Measurements from ENCODE around the gene PCLO.

PCLO gene

GRCh38 chr7:82839063-82839462, 323.6 kb downstream of the PCLO start:
- DNase-seq (ENCODE audit: low spot score) = no peak

DNA sequence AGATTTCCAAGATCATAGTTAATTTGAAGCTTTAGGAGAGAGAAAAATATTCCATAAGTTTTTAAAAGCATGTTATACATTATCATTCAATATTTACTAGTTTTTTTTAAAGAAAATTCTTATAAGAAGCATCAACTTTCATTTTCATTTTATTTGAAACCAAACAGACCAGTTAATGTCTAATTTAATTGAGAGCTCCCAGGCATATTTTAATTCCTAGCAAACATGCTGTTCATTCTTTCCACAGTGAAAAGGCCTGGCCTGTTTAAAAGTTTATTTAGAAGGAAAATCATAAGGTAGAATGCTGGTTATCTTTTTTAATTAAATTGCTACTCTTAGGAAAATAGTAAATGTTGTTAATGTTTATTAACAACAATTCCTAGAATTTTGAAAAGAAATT, 324.4 kb downstream of the PCLO start:
- DNase-seq (ENCODE audit: low spot score) = no peak

- DNase-seq (ENCODE audit: low spot score) = no peak
These were observed 339.6 kb downstream of the PCLO start for GRCh38 chr7:82823073-82823472.

DNA sequence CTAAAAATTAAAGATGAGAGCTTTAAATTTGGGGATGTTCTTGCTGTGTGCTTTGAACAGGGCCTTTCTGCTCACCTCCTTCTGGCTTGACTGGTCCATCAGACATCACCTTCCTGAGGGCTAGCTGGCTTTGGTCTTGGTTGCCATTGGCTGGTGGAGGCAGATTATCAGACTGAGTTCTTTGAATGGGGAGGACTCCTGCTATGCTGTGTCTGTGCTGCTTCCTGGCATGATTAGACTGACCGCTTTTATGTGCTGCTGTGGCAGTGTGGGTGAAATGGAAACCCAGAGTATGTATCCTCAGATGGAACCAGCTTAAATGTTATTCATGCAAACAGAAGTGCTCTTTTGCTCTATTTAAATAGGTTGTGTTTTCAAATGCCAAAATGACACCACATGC, 341.6 kb downstream of the PCLO start:
- DNase-seq (ENCODE audit: low spot score) = peak; percentile 23

DNA sequence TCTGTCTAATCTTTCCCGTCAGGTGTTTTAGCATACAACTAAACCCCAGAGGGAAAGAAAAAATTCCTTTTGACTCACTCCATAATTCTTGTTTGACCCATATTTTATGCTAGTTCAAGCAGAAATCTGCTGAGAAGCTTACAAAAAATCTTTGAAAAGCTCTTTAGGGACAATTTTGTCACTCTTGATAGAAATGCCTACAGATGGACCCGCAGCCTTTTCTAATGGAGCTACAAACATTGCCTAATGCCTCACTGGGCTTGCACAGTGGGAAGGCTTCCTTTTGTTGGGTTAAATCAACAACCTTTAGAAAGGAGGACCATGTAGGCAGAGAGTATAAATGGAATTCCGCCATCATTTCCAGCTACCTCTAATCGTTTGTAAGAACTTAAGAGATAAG, 344.5 kb downstream of the PCLO start:
- DNase-seq (ENCODE audit: low spot score) = peak; percentile 30

GRCh38 chr7:82816272-82816671, 346.4 kb downstream of the PCLO start:
- DNase-seq (ENCODE audit: low spot score) = peak; percentile 41

DNA sequence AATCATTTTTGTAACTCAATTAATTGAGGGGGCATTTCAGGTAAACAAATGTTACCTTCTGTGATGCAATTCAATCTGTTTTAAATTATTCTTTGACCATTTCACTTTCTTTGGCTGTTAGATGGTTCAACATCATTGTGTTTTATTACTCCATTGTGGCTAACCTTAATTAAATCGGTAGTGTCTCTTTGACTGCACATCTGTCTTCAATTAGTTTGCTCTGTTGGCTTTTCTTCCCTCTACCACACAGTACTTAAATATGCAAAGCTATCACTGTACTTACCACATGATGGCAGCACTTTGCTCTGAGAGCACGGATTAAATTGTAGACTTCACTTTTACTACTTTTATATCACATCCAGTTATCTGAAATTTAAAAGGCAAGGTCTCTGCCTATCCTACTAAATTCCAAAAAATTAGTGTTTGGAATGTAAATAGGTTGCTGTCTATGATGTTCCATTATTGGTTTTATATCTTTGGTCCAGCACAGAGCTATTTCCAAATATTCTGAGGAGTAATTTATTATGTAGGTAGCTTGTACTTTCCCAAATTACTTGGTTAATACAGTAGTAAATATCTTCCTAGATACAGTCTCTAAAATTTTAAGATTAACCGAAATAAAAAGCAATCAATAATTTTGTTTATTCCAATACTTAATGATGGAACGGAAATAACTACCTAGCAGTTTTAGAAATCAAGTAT, 352.0 kb downstream of the PCLO start:
- DNase-seq (ENCODE audit: low spot score) = peak; percentile 58

DNA sequence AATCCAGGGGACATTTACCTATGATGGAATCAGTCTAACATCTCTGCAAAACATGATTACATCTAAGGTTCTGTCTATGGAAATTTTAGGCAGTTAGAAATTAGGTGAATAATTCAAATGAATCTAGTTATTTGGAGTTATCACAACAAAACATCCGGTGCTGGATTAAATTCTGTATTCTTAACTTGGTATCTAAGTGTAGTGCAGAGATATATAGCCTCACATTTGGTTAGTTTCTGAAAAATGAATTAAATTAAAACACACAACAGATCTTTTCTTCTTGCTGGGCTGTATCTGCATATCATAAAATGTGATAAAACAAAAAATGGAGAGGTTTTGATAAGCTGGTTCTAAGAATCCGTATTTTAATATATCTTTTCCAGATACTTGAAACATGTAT, 354.1 kb downstream of the PCLO start:
- no peak for DNase-seq (ENCODE audit: low spot score)

- no peak for DNase-seq (ENCODE audit: low spot score)
These were observed 357.1 kb downstream of the PCLO start for GRCh38 chr7:82805527-82805960.

DNA sequence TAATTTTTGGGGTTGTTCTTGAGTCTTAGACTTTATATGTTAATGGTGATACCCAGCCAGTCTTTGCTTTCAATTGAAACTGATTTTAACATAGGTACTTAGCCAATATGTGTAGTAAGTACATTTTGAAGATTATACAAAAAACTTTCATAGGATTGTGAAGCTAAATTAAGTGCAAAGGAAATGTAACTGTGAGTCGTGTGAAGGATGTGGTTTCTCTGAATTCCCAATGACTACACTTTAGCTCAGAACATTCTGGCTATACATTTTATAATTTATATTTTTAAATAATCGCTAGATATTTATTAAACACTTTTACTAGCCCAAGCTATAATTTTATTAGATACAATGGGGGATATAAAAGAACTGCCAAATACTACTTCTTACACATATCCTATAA, 359.3 kb downstream of the PCLO start:
- no peak for DNase-seq (ENCODE audit: low spot score)

DNA sequence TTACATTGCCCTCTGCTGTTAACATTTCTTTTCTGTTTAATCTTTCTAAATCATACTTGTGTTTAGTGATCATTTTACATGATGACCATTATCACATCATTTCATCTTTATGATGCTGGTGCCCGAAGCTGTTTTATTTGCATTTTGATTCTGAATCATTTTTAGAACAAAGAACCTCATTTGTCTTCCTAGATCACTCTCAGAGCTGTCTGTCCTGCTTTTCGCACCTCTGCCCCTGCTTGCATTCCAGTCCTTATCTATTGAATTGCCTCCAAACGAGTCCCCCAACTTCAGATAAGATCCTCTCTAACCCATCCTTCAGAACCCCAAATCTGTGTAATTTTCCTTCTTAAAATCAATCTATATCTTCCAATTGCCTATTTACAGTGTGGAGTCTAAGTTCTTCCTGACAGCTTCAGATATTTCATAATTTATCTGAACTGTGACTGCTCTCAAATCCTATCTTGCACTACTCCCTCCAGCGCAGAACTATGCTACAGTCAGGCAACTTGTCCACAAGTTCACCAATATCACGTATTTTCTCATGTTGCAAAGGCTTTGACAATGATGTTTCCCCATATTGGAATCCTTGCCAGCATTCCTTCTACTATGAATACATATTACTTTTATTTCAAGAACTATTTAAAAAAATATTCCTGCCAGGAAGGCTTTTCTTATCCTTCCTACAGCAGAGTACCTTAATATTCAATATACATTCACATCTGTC, 372.6 kb downstream of the PCLO start:
- DNase-seq (ENCODE audit: low spot score) = no peak

DNA sequence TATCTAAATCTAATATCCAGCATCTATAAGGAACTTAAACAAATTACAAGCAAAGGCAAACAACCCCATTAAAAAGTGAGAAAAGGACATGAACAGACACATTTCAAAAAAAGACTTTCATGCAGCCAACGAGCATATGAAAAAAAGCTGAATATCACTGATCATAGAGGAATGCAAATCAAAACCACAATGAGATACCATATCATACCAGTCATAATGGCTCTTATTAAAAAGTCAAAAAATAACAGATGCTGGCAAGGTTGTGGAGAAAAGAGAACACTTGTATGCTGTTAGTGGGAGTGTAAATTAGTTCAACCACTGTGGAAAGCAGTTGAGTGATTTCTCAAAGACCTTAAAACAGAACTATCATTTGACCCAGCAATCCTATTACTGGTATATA, 384.7 kb downstream of the PCLO start:
- DNase-seq (ENCODE audit: low spot score) = no peak

- DNase-seq (ENCODE audit: low spot score) = no peak
These were observed 399.8 kb downstream of the PCLO start for GRCh38 chr7:82762880-82763279.

- no peak for DNase-seq (ENCODE audit: low spot score)
These were observed 401.9 kb downstream of the PCLO start for GRCh38 chr7:82760831-82761230.

DNA sequence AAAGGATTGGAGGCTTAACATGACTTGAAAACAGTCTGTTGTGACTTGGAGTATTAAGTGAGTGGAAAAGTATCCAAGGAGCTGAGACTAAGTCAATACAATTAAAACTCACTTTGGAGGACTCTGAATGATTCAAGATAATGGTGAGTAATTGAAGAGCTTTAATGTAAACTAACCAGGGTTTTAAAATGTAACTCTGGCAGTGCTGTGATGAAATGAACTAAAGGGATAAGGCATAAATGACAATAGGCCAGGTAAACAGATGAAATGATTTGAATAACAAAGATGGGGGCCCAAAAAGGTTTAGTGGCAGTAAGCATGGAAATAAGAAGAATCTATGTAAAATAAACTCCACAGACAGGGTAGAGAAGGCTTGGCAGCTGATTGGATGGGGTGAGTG, 402.6 kb downstream of the PCLO start:
- peak; percentile 16 for DNase-seq (ENCODE audit: low spot score)

DNA sequence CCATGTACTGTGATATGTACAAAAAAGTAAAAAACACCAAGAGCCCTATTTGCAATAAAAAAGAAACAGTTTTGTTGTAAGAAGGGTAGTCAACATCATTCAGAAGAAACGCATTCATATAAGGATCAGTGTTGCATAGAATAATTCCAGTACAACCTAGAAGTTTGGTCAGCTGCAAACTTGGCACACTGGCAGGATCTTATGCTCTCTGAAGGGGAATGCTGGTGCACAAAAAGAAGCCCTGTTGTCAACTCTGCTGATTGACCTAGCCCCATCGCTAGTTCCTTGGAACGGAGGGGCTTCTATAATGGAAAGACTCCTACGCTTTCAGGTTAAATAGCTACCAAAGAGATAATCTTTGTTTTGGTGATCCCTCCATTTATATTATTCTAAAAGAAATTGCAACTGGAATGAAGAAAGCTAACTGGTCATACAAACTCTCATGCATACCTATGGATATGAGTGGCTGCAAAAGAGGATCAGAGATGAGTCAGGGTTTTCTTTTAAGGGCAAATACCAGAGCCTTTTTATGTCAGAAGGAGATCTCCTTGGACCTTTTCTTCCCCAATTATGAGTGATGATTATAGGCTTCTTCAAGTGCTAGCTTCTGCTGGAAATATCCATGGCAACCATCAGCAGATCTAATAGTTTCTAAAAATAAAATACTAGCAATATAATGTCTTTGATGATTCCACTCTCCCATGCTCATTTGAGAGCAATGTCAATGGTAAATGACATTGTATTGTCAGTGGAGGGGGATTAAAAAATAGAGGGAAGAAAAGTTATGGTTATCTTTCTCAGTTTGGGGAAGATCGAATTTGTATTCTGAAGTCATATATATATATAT, 406.8 kb downstream of the PCLO start:
- no peak for DNase-seq (ENCODE audit: low spot score)

DNA sequence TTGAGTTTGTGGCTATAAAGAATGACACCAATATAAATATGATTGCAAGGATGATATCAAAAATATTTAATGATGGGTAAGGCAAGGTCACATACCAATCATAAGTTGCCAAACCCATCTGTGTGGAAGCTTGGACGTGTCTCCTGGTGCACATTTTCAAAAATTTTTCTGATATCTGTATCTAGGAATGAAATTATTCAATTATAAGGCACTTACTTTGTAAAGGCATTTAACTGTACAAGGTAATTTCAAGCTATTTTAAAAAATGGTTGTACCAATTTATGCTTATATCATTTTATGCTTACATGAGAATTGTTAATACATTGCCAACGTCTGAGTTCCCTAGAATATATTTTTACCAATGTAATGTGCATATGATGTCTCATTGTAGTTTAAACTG, 412.7 kb downstream of the PCLO start:
- no peak for DNase-seq (ENCODE audit: low spot score)

DNA sequence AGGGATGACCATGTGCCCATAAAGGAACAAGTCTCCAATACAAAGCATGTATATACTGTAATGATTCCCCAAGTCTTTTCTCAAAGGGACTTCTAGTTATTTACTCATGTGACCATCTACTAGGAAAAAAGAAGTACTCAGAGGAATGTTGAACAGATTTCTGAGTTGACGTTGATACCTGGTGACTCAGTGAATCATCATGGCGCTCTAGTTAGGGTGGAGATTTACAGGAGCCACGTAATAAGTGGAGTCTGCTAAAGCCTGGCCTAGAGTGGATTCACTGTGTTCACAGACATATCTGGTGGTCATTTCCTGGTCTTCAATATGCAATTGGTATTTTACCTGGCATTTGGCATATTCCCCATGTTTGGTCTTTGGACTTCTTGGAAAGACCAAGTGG, 416.9 kb downstream of the PCLO start:
- DNase-seq (ENCODE audit: low spot score) = no peak

GRCh38 chr7:82745117-82745516, 417.6 kb downstream of the PCLO start:
- DNase-seq (ENCODE audit: low spot score) = no peak

DNA sequence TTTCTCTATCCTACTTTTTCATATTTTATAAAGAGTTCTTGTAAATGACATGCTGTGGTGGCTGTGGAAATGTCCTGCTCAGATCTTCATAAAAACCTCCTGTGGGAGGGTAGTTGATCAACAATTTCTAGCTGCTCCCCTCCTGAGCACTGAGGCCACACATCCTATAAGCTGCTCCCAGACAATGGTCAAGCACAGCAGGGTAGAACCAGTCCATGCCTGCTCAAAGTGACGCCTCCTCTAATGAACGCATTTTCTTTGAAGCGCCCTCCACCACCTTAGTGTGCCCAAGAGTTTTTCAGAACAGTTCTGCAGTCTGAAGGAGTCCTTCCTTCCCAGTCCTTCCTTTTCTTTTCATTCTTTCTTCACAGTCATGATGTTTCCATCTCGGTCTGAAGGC, 420.5 kb downstream of the PCLO start:
- no peak for DNase-seq (ENCODE audit: low spot score)

DNA sequence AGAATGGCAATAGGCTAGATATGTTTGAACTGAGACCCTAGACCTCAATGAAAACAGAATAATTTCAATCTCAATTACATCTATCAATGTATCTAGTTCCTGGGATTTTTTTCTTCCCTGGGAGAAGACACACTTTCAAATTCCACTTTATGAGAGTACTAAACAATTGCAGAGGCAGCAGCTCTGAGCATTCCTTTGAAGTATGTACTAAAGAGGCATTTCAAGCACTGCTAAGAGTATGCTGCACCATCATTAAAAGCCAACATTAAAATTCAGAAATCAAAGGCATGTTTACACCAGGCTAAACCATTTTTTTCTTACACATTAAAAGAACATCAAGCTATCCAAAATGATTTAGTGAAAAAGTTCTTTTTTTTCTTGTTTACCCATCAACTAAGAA, 421.2 kb downstream of the PCLO start:
- DNase-seq (ENCODE audit: low spot score) = no peak

DNA sequence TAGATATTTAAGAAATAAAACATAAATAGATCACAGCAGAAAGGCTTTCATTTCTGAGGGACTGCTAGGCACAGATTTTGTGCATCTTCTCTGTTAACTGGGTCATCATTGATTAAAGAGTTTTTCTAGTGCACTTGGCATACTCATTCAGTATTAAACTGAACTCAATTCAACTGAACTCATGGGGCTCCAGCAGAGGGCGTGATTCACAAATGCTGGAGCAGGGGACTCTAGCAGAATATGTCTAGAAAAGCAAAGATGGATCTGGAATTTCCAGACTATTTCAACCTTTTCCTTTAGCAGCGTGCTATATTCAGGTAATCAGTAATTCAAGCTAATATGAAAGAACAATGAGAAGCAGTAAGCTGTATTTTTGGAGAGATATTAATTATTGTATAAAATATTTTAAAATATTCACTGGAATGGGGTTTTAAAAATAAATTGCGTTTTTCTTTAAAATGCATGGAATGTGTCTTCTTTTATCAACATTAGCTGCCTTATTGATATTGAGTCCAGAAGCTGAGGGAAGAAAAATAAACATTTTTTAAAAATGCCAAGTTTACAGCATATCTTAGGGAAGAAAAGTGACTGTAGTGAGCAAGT, 422.3 kb downstream of the PCLO start:
- peak; percentile 41 for DNase-seq (ENCODE audit: low spot score)

DNA sequence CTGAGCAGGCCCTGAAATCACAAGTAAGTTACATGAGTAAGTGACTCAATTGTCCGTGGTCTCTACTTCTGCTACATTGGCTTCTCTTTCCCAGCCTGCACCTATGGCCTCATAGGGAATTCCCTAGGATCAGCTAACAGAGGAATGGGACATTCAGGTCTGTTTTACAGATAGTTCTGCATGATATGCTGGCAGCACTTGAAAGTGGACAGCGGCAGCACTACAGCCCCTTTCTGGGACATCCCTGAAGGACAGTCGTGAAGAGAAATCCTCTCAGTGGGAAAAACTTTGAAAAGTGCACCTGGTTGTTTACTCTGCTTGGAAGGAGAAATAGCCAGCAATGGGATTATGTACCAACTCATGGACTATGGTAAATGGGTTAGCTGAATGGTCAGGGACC, 426.1 kb downstream of the PCLO start:
- DNase-seq (ENCODE audit: low spot score) = no peak

Data from iPS-NIHi11 (cell line).